H1 (cell line): ENCODE results near the gene PMM1. TPM values are rescaled to one million over a fixed set of nuclear protein-coding genes. Genes with fewer than 3 reads are reported as not detected.

Experiments used
- CTCF ChIA-PET: fragments of 300-600 bp; sonication (Branson Sonifier 250); formaldehyde crosslinking; loops from one replicate; lab custom pipeline; 2021; ENCODE audit not compliant: partially characterized antibody; lab: Charles Lee
- POLR2A ChIA-PET: fragments of 300-600 bp; sonication (Branson Sonifier 250); formaldehyde crosslinking; loops from one replicate; lab custom pipeline; 2021; ENCODE audit warnings: inconsistent platforms; ENCODE audit not compliant: partially characterized antibody; lab: Charles Lee
- DNase-seq, 2 experiments: peaks; one replicate each; pipeline versions ENCODE4 v3.0.0 to v3.0.0-alpha.2; 2010 to 2022; ENCODE audit warnings: low spot score in 2 of 2, low read depth in 1 of 2, mixed read lengths in 1 of 2
- FAIRE-seq: peaks from 2 replicates; lab custom pipeline; 2011; peaks lifted over from hg19 to GRCh38; lab: Jason Lieb, UNC
- H2AFZ ChIP-seq: 2 replicates; pipeline ENCODE4 v1.8.1; 2012; ENCODE audit warnings: low read length, inconsistent platforms
- H2AK5ac ChIP-seq: 2 replicates; pipeline ENCODE4 v1.6.1; 2013; ENCODE audit warnings: low read depth, low read length
- H2BK120ac ChIP-seq: replicated peaks from 2 replicates; pipeline ENCODE3; 2013; ENCODE audit warnings: low read depth, low read length, inconsistent platforms
- H2BK12ac ChIP-seq: 2 replicates; pipeline ENCODE4 v1.6.1; 2013; ENCODE audit warnings: low read depth, low read length
- H2BK15ac ChIP-seq: 2 replicates; pipeline ENCODE4 v1.6.1; 2013; ENCODE audit warnings: low read length
- H2BK20ac ChIP-seq: 2 replicates; pipeline ENCODE4 v1.6.1; 2013; ENCODE audit warnings: low read length
- H2BK5ac ChIP-seq: 2 replicates; pipeline ENCODE4 v1.6.1; 2013; ENCODE audit warnings: low read depth, low read length
- H3K14ac ChIP-seq: 2 replicates; pipeline ENCODE4 v1.6.1; 2013; ENCODE audit warnings: inconsistent platforms; ENCODE audit not compliant: insufficient read length
- H3K18ac ChIP-seq: 2 replicates; pipeline ENCODE4 v1.6.1; 2013; ENCODE audit warnings: low read length; ENCODE audit errors: extremely low read depth
- H3K23ac ChIP-seq: 2 replicates; pipeline ENCODE4 v1.6.1; 2013; ENCODE audit warnings: inconsistent platforms; ENCODE audit not compliant: insufficient read length
- H3K23me2 ChIP-seq: 2 replicates; pipeline ENCODE4 v1.6.1; 2013; ENCODE audit warnings: low read depth, low read length
- H3K27ac ChIP-seq: 2 replicates; pipeline ENCODE4 v1.6.1; 2011; ENCODE audit warnings: low read depth, low read length, inconsistent platforms
- H3K27me3 ChIP-seq, 4 experiments: replicated peaks in 1 of 4; 1 replicate in 1 of 4; 2 replicates in 3 of 4; pipeline versions ENCODE4 v1.6.1 to v1.8.1; 2011 to 2013; ENCODE audit warnings: low read length in 3 of 4, mild to moderate bottlenecking in 3 of 4, inconsistent platforms in 2 of 4, mixed read lengths in 2 of 4, moderate library complexity in 1 of 4; ENCODE audit not compliant: control insufficient read depth in 3 of 4, insufficient read depth in 3 of 4; ENCODE audit errors: extremely low read depth in 1 of 4
- H3K36me3 ChIP-seq, 4 experiments: 2 replicates each; pipeline versions ENCODE4 v1.6.1 to v1.8.1; 2011 to 2013; ENCODE audit warnings: mild to moderate bottlenecking in 4 of 4, low read length in 3 of 4, moderate library complexity in 2 of 4, control low read depth in 1 of 4, inconsistent platforms in 1 of 4; ENCODE audit not compliant: insufficient read depth in 4 of 4, control insufficient read depth in 2 of 4
- H3K4ac ChIP-seq: replicated peaks from 2 replicates; pipeline ENCODE3; 2013; ENCODE audit warnings: low read length, low read depth, mixed read lengths, inconsistent platforms; ENCODE audit not compliant: insufficient read length
- H3K4me1 ChIP-seq, 4 experiments: replicated peaks in 1 of 4; 1 replicate in 1 of 4; 2 replicates in 3 of 4; pipeline versions ENCODE4 v1.6.1 to v1.8.1; 2011 to 2013; ENCODE audit warnings: low read length in 3 of 4, inconsistent platforms in 2 of 4, mixed read lengths in 1 of 4; ENCODE audit not compliant: insufficient read depth in 4 of 4, control insufficient read depth in 3 of 4
- H3K4me2 ChIP-seq, 2 experiments: 2 replicates each; pipeline versions ENCODE4 v1.6.1 to v1.8.1; 2011 to 2013; ENCODE audit warnings: low read depth in 2 of 2, low read length in 2 of 2, control low read depth in 1 of 2, inconsistent platforms in 1 of 2, mild to moderate bottlenecking in 1 of 2; ENCODE audit not compliant: insufficient read depth in 1 of 2
- H3K4me3 ChIP-seq, 4 experiments: fragments of 200-600, 300-600 bp in 1 of 4; sonication (generic), shearing (Covaris generic), sonication (Bioruptor Twin) in 1 of 4; 2 replicates each; pipeline versions ENCODE4 v1.5.1 to v1.8.1; 2011 to 2016; ENCODE audit warnings: low read length in 4 of 4, low read depth in 3 of 4, control low read depth in 2 of 4, inconsistent platforms in 2 of 4, mild to moderate bottlenecking in 2 of 4, mixed read lengths in 1 of 4, moderate library complexity in 1 of 4; ENCODE audit not compliant: insufficient read depth in 2 of 4; ENCODE audit errors: extremely low read depth in 1 of 4
- H3K56ac ChIP-seq: replicated peaks from 2 replicates; pipeline ENCODE3; 2013; ENCODE audit warnings: low read depth, mild to moderate bottlenecking, mixed read lengths, low read length, inconsistent platforms; ENCODE audit not compliant: insufficient read length
- H3K79me1 ChIP-seq: 2 replicates; pipeline ENCODE4 v1.6.1; 2013; ENCODE audit warnings: low read depth, low read length, control low read depth
- H3K79me2 ChIP-seq, 2 experiments: 2 replicates each; pipeline versions ENCODE4 v1.6.1 to v1.8.1; 2012 to 2013; ENCODE audit warnings: low read length in 2 of 2, mild to moderate bottlenecking in 2 of 2, inconsistent platforms in 1 of 2; ENCODE audit not compliant: insufficient read depth in 2 of 2, control insufficient read depth in 1 of 2
- H3K9ac ChIP-seq, 4 experiments: replicated peaks in 1 of 4; 1 replicate in 1 of 4; 2 replicates in 3 of 4; pipeline versions ENCODE4 v1.6.1 to v1.8.1; 2011 to 2013; ENCODE audit warnings: low read depth in 3 of 4, low read length in 3 of 4, control low read depth in 2 of 4, mild to moderate bottlenecking in 2 of 4, moderate library complexity in 2 of 4, inconsistent platforms in 1 of 4; ENCODE audit errors: extremely low read depth in 1 of 4
- H3K9me3 ChIP-seq, 2 experiments: 2 replicates each; pipeline versions ENCODE4 v1.6.1 to v1.8.1; 2012 to 2013; ENCODE audit warnings: mild to moderate bottlenecking in 2 of 2, moderate library complexity in 2 of 2, control low read depth in 1 of 2, inconsistent platforms in 1 of 2, low read depth in 1 of 2, low read length in 1 of 2, mixed read lengths in 1 of 2; ENCODE audit not compliant: insufficient read depth in 2 of 2
- H4K20me1 ChIP-seq, 2 experiments: replicated peaks in 1 of 2; 2 replicates each; pipeline versions ENCODE3 to v1.8.1; 2011 to 2013; ENCODE audit warnings: inconsistent platforms in 2 of 2, low read length in 2 of 2, mild to moderate bottlenecking in 1 of 2; ENCODE audit not compliant: insufficient read depth in 2 of 2, control insufficient read depth in 1 of 2
- H4K5ac ChIP-seq: 2 replicates; pipeline ENCODE4 v1.6.1; 2013; ENCODE audit warnings: low read length, low read depth, mixed read lengths, inconsistent platforms; ENCODE audit not compliant: insufficient read length
- H4K8ac ChIP-seq: 2 replicates; pipeline ENCODE4 v1.8.0; 2013; ENCODE audit warnings: mild to moderate bottlenecking, moderate library complexity, low read length, inconsistent platforms; ENCODE audit not compliant: insufficient read depth; ENCODE audit errors: extremely low read depth
- H4K91ac ChIP-seq: replicated peaks from 2 replicates; pipeline ENCODE3; 2013; ENCODE audit warnings: low read length, mixed read lengths, inconsistent platforms; ENCODE audit not compliant: insufficient read length
- BRCA1 ChIP-seq: IDR thresholded peaks from 2 replicates; pipeline ENCODE4 v1.6.1; 2012; ENCODE audit warnings: low read depth, low read length, improper control_type of control experiment
- CBX8 ChIP-seq: fragments of 300-800, 300-1000 bp; sonication (generic); IDR thresholded peaks from 2 replicates; pipeline ENCODE4 v1.7.1; 2016; ENCODE audit warnings: low read depth, low read length, borderline replicate concordance
- EZH2 ChIP-seq: fragments of 200-600 bp; sonication (generic); IDR thresholded peaks from 2 replicates; pipeline ENCODE4 v1.7.1; 2012; ENCODE audit warnings: low read depth, mild to moderate bottlenecking, moderate library complexity, low read length, inconsistent platforms; ENCODE audit not compliant: severe bottlenecking
- HDAC6 ChIP-seq: IDR thresholded peaks from one replicate; pipeline ENCODE4 v1.7.1; 2012; ENCODE audit warnings: low read depth, mild to moderate bottlenecking, inconsistent platforms, low read length, moderate library complexity
- JUND ChIP-seq: IDR thresholded peaks from 2 replicates; pipeline ENCODE4 v1.6.1; 2011; ENCODE audit warnings: mild to moderate bottlenecking, improper control_type of control experiment, low read length
- MAX ChIP-seq: IDR thresholded peaks from 2 replicates; pipeline ENCODE4 v1.6.1; 2012; ENCODE audit warnings: inconsistent platforms
- NANOG ChIP-seq: IDR thresholded peaks from 2 replicates; pipeline ENCODE4 v1.6.1; 2011; ENCODE audit warnings: low read length, low read depth, mild to moderate bottlenecking, inconsistent platforms; ENCODE audit not compliant: insufficient read depth, poor library complexity, severe bottlenecking
- POU5F1 ChIP-seq: IDR thresholded peaks from 2 replicates; pipeline ENCODE4 v1.6.1; 2011; ENCODE audit warnings: low read depth, mild to moderate bottlenecking, low read length, moderate library complexity
- RBBP5 ChIP-seq: IDR thresholded peaks from 2 replicates; pipeline ENCODE4 v1.7.1; 2012; ENCODE audit warnings: low read depth, mild to moderate bottlenecking, inconsistent platforms, low read length, moderate library complexity, borderline replicate concordance
- SP2 ChIP-seq: IDR thresholded peaks from 2 replicates; pipeline ENCODE4 v1.6.1; 2012; ENCODE audit warnings: mild to moderate bottlenecking, low read length, inconsistent platforms
- TAF1 ChIP-seq: IDR thresholded peaks from 2 replicates; pipeline ENCODE4 v1.6.1; 2011; ENCODE audit warnings: mild to moderate bottlenecking, low read depth, low read length
- USF2 ChIP-seq: IDR thresholded peaks from 2 replicates; pipeline ENCODE4 v1.6.1; 2011; ENCODE audit warnings: low read length, improper control_type of control experiment
- ZNF274 ChIP-seq: IDR thresholded peaks from 2 replicates; pipeline ENCODE4 v1.7.0; 2012; ENCODE audit warnings: low read length, borderline replicate concordance; ENCODE audit errors: extremely low read depth
- WGBS, 2 experiments: shearing (Covaris generic) in 1 of 2; methylation state at CpG; one replicate each; pipeline versions ENCODE4 v1.1.6 to v1.1.7; 2013 to 2015; ENCODE audit warnings: low lambda C conversion rate in 2 of 2, mixed read lengths in 2 of 2, inconsistent platforms in 1 of 2, low coverage in 1 of 2, missing lambda C conversion rate in 1 of 2; ENCODE audit not compliant: insufficient replicate concordance in 2 of 2, insufficient coverage in 1 of 2, insufficient read length in 1 of 2; ENCODE audit errors: extremely low coverage in 1 of 2, missing lambda C conversion rate in 1 of 2; 5-methylcytosine and 5-hydroxymethylcytosine counted together
- polyA plus RNA-seq, 7 experiments: library from polyadenylated mRNA; depleted of rRNA in 3 of 7; stranded (reverse) in 5 of 7; unstranded in 2 of 7; fragments of >200 nt in 5 of 7; fragments of 200-250 nt in 2 of 7; gene quantifications; 1 replicate in 5 of 7; 2 replicates in 1 of 7; 4 replicates in 1 of 7; pipeline versions ENCODE4 v1.2.1 to v1.2.3, GENCODE V29; 2011 to 2013; ENCODE audit warnings: missing spikeins in 2 of 7, mixed read lengths in 2 of 7
- total RNA-seq: library from RNA; stranded (reverse); fragmentation: NEBNext Ultra II Directional; extraction: Animal tissue kit (Norgen Biotek cat#: 25700); gene quantifications from 2 replicates; pipeline ENCODE4 v1.2.1, GENCODE V29; 2021

Gene PMM1
- total and polyA plus RNA-seq, 2 of the 8 experiments (the other 6 are each of a cell fraction or from before 2014, with no cell fraction given) = 11.3 to 20.0 TPM

- H4K91ac ChIP-seq = no peak overlapping the region
- no peak overlapping the region for H3K23ac ChIP-seq
- no peaks in the 10 kb centered on the region for H3K79me2 ChIP-seq
- H4K8ac ChIP-seq = no peak overlapping the region
- no peak overlapping the region for H3K56ac ChIP-seq
- H2BK20ac ChIP-seq = no peak overlapping the region
- no peak for FAIRE-seq
- DNase-seq = no peak
- H3K4me1 ChIP-seq = no peaks in the 10 kb centered on the region; a peak in 1 of 7 replicates
- CTCF ChIA-PET = interaction anchor here (1.0 to 8.6 kb wide), 4 partner anchors 17 to 137 kb away, joined by 3 to 169 read pairs (median 84); partner anchors contain the start of gene CSDC2
- no peaks in the 10 kb centered on the region for H3K9me3 ChIP-seq
- WGBS, 2 experiments = 84% methylated on average over 6 of the region's 6 CpGs; no CpG with 5 or more reads in 1 of the 2 experiments
- no peak overlapping the region for H2BK5ac ChIP-seq
- POLR2A ChIA-PET = interaction anchor here (0.6 to 4.6 kb wide), 6 partner anchors 9 to 131 kb away, joined by 3 to 42 read pairs (median 3); partner anchors contain the start of gene PMM1
- H3K23me2 ChIP-seq = no peaks in the 10 kb centered on the region
- no peak overlapping the region for H3K14ac ChIP-seq
- no peak overlapping the region for H2AK5ac ChIP-seq
- no peak overlapping the region for H3K18ac ChIP-seq
- H3K9ac ChIP-seq = no peak overlapping the region
- H3K36me3 ChIP-seq = no peaks in the 10 kb centered on the region
- H3K27ac ChIP-seq = no peak overlapping the region
- H3K4me2 ChIP-seq = no peak overlapping the region
- H4K20me1 ChIP-seq = peaks cover 0 to 7% of the 10 kb centered on the region in 2 experiments
- H3K27me3 ChIP-seq = no peaks in the 10 kb centered on the region
- H4K5ac ChIP-seq = no peak overlapping the region
- no peak overlapping the region for H3K4me3 ChIP-seq
- no peaks in the 10 kb centered on the region; the same call in 1 of the 2 replicates for H3K79me1 ChIP-seq
- H2AFZ ChIP-seq = no peak overlapping the region
- H2BK12ac ChIP-seq = no peak overlapping the region
- H2BK120ac ChIP-seq = no peak overlapping the region
- H2BK15ac ChIP-seq = no peak overlapping the region
- no peak overlapping the region for H3K4ac ChIP-seq
- TF ChIP-seq MAX (no peak), SP2 (no peak), ZNF274 (no peak), HDAC6 (no peak), JUND (no peak), CBX8 (no peak), BRCA1 (no peak), EZH2 (no peak), RBBP5 (no peak), USF2 (no peak), TAF1 (no peak), NANOG (no peak), POU5F1 (no peak)
Measured at GRCh38 chr22:41579997-41580355, 9.7 kb downstream of the PMM1 start.
